MM.1S (cell line): ENCODE data around the gene FAM186B.

ENCODE experiments used
- DNase-seq: peaks from one replicate; pipeline ENCODE4 v3.0.0-alpha.2; 2015
- H2AFZ ChIP-seq: fragments of 300-600 bp; sonication (generic); 2 replicates; pipeline ENCODE4 v1.6.0; 2016; ENCODE audit warnings: antibody characterized with exemption, low read length
- H3F3A ChIP-seq: fragments of 300-600 bp; sonication (generic); 2 replicates; pipeline ENCODE4 v1.6.1; 2016; ENCODE audit warnings: mild to moderate bottlenecking, antibody characterized with exemption, low read length, moderate library complexity, mixed read lengths; ENCODE audit not compliant: insufficient read depth
- H3K27ac ChIP-seq: fragments of 300-600 bp; sonication (generic); 2 replicates; pipeline ENCODE4 v1.5.1; 2016; ENCODE audit warnings: mild to moderate bottlenecking, low read length
- H3K27me3 ChIP-seq: fragments of 300-600 bp; sonication (generic); replicated peaks from 2 replicates; pipeline ENCODE4 v1.6.0; 2016; ENCODE audit warnings: low read length; ENCODE audit not compliant: insufficient read depth
- H3K36me3 ChIP-seq: fragments of 300-600 bp; sonication (generic); replicated peaks from 2 replicates; pipeline ENCODE4 v1.6.1; 2016; ENCODE audit warnings: mild to moderate bottlenecking, low read length, mixed read lengths; ENCODE audit not compliant: insufficient read depth
- H3K4me1 ChIP-seq: fragments of 300-600 bp; sonication (generic); 2 replicates; pipeline ENCODE4 v1.6.1; 2016; ENCODE audit warnings: low read length, mixed read lengths
- H3K4me2 ChIP-seq: fragments of 300-600 bp; sonication (generic); 2 replicates; pipeline ENCODE4 v1.6.0; 2016; ENCODE audit warnings: low read depth, low read length
- H3K4me3 ChIP-seq: fragments of 300-600 bp; sonication (generic); 2 replicates; pipeline ENCODE4 v1.5.1; 2016; ENCODE audit warnings: low read length, mixed read lengths
- H3K79me2 ChIP-seq: fragments of 300-600 bp; sonication (generic); 2 replicates; pipeline ENCODE4 v1.6.1; 2016; ENCODE audit warnings: mixed run types, low read length, mixed read lengths
- H3K9ac ChIP-seq: fragments of 300-600 bp; sonication (generic); 2 replicates; pipeline ENCODE4 v1.6.1; 2016; ENCODE audit warnings: low read length, mixed read lengths
- H3K9me2 ChIP-seq: fragments of 300-600 bp; sonication (generic); replicated peaks from 2 replicates; pipeline ENCODE4 v1.6.1; 2016; ENCODE audit warnings: mild to moderate bottlenecking, low read length, mixed read lengths; ENCODE audit not compliant: insufficient read depth
- H3K9me3 ChIP-seq: fragments of 300-600 bp; sonication (generic); replicated peaks from 2 replicates; pipeline ENCODE4 v1.6.1; 2016; ENCODE audit warnings: mild to moderate bottlenecking, low read length, mixed read lengths; ENCODE audit not compliant: insufficient read depth
- H4K20me1 ChIP-seq: fragments of 300-600 bp; sonication (generic); 2 replicates; pipeline ENCODE4 v1.6.1; 2016; ENCODE audit warnings: mild to moderate bottlenecking, low read length, moderate library complexity, mixed read lengths; ENCODE audit not compliant: insufficient read depth
- EZH2 ChIP-seq: fragments of 300-600 bp; sonication (generic); optimal IDR thresholded peaks from 2 replicates; pipeline ENCODE3; 2017; ENCODE audit warnings: low read depth, mild to moderate bottlenecking, antibody characterized with exemption, low read length, mixed read lengths
- EZH2phosphoT487 ChIP-seq: fragments of 300-600 bp; sonication (generic); IDR thresholded peaks from 2 replicates; pipeline ENCODE4 v1.6.1; 2018; ENCODE audit warnings: antibody characterized with exemption, low read length
- TF ChIP-seq, protein P1 (sequence below): fragments of 300-600 bp; sonication (generic); IDR thresholded peaks from 2 replicates; pipeline ENCODE4 v1.5.1; 2016; ENCODE audit warnings: antibody characterized with exemption, low read length, mixed read lengths

The FAM186B gene

GRCh38 chr12:49622501-49623141, 17.2 kb upstream of the FAM186B start:
- Histone ChIP-seq H3K9ac (peak overlapping the region; percentile 58), H2AFZ (peak overlapping the region; percentile 84), H3K4me2 (peak overlapping the region; percentile 86), H3K27ac (peak overlapping the region; percentile 62; the same call in 1 of the 2 replicates), H4K20me1 (no peaks in the 10 kb centered on the region), H3K27me3 (0 out of 2 replicates have a peak, but pooled peaks cover 7% of the 10 kb centered on the region), H3F3A (peaks cover 25% of the 10 kb centered on the region), H3K4me1 (peaks cover 5% of the 10 kb centered on the region), H3K79me2 (no peaks in the 10 kb centered on the region), H3K9me2 (no peaks in the 10 kb centered on the region), H3K4me3 (peak overlapping the region; percentile 57), H3K9me3 (no peaks in the 10 kb centered on the region), H3K36me3 (no peaks in the 10 kb centered on the region)
- TF ChIP-seq EZH2 (no peak), EZH2phosphoT487 (no peak)
- TF ChIP-seq, protein P1, sequence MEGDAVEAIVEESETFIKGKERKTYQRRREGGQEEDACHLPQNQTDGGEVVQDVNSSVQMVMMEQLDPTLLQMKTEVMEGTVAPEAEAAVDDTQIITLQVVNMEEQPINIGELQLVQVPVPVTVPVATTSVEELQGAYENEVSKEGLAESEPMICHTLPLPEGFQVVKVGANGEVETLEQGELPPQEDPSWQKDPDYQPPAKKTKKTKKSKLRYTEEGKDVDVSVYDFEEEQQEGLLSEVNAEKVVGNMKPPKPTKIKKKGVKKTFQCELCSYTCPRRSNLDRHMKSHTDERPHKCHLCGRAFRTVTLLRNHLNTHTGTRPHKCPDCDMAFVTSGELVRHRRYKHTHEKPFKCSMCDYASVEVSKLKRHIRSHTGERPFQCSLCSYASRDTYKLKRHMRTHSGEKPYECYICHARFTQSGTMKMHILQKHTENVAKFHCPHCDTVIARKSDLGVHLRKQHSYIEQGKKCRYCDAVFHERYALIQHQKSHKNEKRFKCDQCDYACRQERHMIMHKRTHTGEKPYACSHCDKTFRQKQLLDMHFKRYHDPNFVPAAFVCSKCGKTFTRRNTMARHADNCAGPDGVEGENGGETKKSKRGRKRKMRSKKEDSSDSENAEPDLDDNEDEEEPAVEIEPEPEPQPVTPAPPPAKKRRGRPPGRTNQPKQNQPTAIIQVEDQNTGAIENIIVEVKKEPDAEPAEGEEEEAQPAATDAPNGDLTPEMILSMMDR: no peak
- DNase-seq: peak; percentile 84

DNA sequence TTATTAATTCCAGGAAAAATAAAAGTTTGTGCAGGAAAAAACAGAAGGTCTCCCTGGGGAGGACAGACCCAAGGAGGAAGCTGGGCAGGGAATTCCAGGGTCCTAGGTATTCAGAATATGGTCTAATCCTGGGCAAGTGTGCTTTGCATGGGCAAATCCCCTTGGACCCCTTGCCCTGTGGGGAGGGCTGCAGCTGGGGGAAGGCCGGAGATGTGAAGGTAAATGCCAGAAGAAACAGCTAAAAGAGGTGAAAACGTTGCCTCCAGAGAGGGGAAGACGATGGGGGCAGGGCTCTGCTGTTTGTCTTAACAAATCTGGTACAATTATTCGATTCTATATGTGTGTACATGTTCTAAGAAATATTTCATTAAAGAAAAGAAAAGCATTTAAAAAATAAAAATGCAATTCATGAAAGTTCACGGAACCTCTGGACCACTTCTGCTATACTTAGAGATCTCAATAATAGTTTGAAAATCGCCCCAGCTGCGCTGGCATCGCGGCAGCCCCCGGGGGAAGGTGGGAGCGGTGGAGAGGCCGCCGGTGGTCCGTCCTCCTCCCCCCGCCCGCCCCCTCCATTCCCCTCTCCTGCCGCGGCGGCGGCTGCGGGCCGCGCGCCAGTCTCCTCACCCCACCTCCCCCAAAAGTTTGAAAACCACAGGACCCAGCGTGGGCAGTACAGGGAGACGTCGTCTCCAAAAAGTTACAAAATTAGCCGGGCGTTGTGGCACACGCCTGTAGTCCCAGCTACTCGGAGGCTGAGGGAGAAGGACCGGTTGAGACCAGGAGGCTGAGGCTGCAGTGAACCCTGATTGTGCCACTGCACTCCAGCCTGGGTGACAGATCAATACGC, 16.4 kb upstream of the FAM186B start:
- no peaks in the 10 kb centered on the region for H3K9me3 ChIP-seq
- peak overlapping the region; percentile 58; the same call in 1 of the 2 replicates for H3K9ac ChIP-seq
- no peaks in the 10 kb centered on the region for H3K79me2 ChIP-seq
- peaks cover 25% of the 10 kb centered on the region for H3F3A ChIP-seq
- H3K36me3 ChIP-seq: no peaks in the 10 kb centered on the region
- no peaks in the 10 kb centered on the region for H4K20me1 ChIP-seq
- no peak for DNase-seq
- no peaks in the 10 kb centered on the region for H3K9me2 ChIP-seq
- peak overlapping the region; percentile 57 for H3K4me3 ChIP-seq
- H2AFZ ChIP-seq: peak overlapping the region; percentile 84
- peak overlapping the region; percentile 62; the same call in 1 of the 2 replicates for H3K27ac ChIP-seq
- peaks cover 5% of the 10 kb centered on the region for H3K4me1 ChIP-seq
- H3K27me3 ChIP-seq: 0 out of 2 replicates have a peak, but pooled peaks cover 7% of the 10 kb centered on the region
- TF ChIP-seq, protein P1: no peak
- TF ChIP-seq EZH2phosphoT487 (no peak), EZH2 (no peak)
- peak overlapping the region; percentile 86 for H3K4me2 ChIP-seq

DNA sequence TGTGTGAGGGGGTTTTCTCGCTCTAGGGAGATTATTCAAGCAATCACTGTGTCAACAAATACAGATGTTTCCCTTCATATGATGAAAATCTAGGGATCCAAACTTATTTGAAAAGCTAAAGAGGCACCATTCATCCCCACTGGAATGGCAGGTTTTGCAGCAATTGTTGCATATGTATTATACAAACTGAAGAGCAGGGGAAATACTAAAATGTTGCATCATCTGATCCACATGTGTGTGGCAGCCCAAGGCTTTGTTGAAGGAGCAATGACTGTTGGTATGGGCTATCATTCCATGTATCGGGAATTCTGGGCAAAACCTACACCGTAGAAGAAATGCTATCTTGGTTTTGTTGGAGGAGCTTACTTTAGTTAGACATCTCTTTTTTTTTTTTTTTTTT, 13.8 kb upstream of the FAM186B start:
- DNase-seq: no peak
- Histone ChIP-seq H3K36me3 (no peaks in the 10 kb centered on the region), H3K4me2 (no peak overlapping the region), H3K9ac (no peak overlapping the region), H3K4me3 (no peak overlapping the region), H3K9me3 (no peaks in the 10 kb centered on the region), H3K27me3 (0 out of 2 replicates have a peak, but pooled peaks cover 7% of the 10 kb centered on the region), H3K79me2 (no peaks in the 10 kb centered on the region), H3K27ac (no peak overlapping the region), H4K20me1 (no peaks in the 10 kb centered on the region), H2AFZ (no peak overlapping the region), H3K9me2 (no peaks in the 10 kb centered on the region), H3K4me1 (peaks cover 5% of the 10 kb centered on the region), H3F3A (peaks cover 24% of the 10 kb centered on the region)
- TF ChIP-seq, protein P1: no peak
- TF ChIP-seq EZH2: no peak
- no peak for TF ChIP-seq EZH2phosphoT487
